H1 (cell line): Measurements from ENCODE around the gene MRTFA.

Experiments used
- CTCF ChIP-seq, 3 experiments: IDR thresholded peaks; 1 replicate in 2 of 3; 2 replicates in 1 of 3; pipeline versions ENCODE4 v1.5.1 to v1.6.1; 2011; ENCODE audit warnings: low read length in 3 of 3, mild to moderate bottlenecking in 3 of 3, inconsistent platforms in 2 of 3, low read depth in 1 of 3, moderate library complexity in 1 of 3; ENCODE audit not compliant: insufficient read depth in 1 of 3; ENCODE audit errors: control extremely low read depth in 1 of 3
- EGR1 ChIP-seq: IDR thresholded peaks from 2 replicates; pipeline ENCODE4 v1.6.1; 2011; ENCODE audit warnings: low read depth, low read length, borderline replicate concordance
- EZH2 ChIP-seq: fragments of 200-600 bp; sonication (generic); IDR thresholded peaks from 2 replicates; pipeline ENCODE4 v1.7.1; 2012; ENCODE audit warnings: low read depth, mild to moderate bottlenecking, moderate library complexity, low read length, inconsistent platforms; ENCODE audit not compliant: severe bottlenecking
- FOSL1 ChIP-seq: IDR thresholded peaks from 2 replicates; pipeline ENCODE4 v1.6.1; 2011; ENCODE audit warnings: mild to moderate bottlenecking, low read depth, low read length, moderate library complexity; ENCODE audit not compliant: insufficient read depth
- GTF2F1 ChIP-seq: IDR thresholded peaks from 2 replicates; pipeline ENCODE4 v1.6.1; 2012; ENCODE audit warnings: low read depth, low read length, improper control_type of control experiment, borderline replicate concordance
- POLR2A ChIP-seq, 2 experiments: IDR thresholded peaks; 1 replicate in 1 of 2; 2 replicates in 1 of 2; pipeline ENCODE4 v1.6.1; 2011; ENCODE audit warnings: low read depth in 2 of 2, low read length in 2 of 2, mild to moderate bottlenecking in 2 of 2; ENCODE audit errors: control extremely low read depth in 1 of 2
- POLR2AphosphoS5 ChIP-seq: IDR thresholded peaks from 2 replicates; pipeline ENCODE4 v1.6.1; 2011; ENCODE audit warnings: low read depth, low read length
- SIN3A ChIP-seq, 2 experiments: IDR thresholded peaks in 1 of 2; conservative IDR thresholded peaks in 1 of 2; 2 replicates each; pipeline ENCODE4 v1.6.1; 2011 to 2012; ENCODE audit warnings: low read length in 2 of 2, improper control_type of control experiment in 1 of 2, low read depth in 1 of 2, mild to moderate bottlenecking in 1 of 2
- SUZ12 ChIP-seq: fragments of 200-600 bp; sonication (generic); IDR thresholded peaks from 2 replicates; pipeline ENCODE4 v1.6.1; 2012; ENCODE audit warnings: mild to moderate bottlenecking, inconsistent platforms, low read length, moderate library complexity, mixed read lengths
- TAF1 ChIP-seq: IDR thresholded peaks from 2 replicates; pipeline ENCODE4 v1.6.1; 2011; ENCODE audit warnings: mild to moderate bottlenecking, low read depth, low read length
- YY1 ChIP-seq: IDR thresholded peaks from 2 replicates; pipeline ENCODE4 v1.6.1; 2011; ENCODE audit warnings: low read depth, mild to moderate bottlenecking, low read length

- TF ChIP-seq YY1 = no peak
- TF ChIP-seq POLR2A (IDR thresholded peaks at IDR 0.05; ENCODE audit: control extremely low read depth in 1 of 2, low read depth in 2 of 2, low read length in 2 of 2) = no peak
- no peak for TF ChIP-seq SUZ12
- no peak for TF ChIP-seq CTCF (IDR thresholded peaks at IDR 0.05; ENCODE audit: control extremely low read depth in 1 of 3, insufficient read depth in 1 of 3, low read depth in 1 of 3, low read length in 3 of 3)
- TF ChIP-seq POLR2AphosphoS5 = no peak
- TF ChIP-seq GTF2F1 = no peak
- TF ChIP-seq SIN3A (conservative IDR thresholded peaks at IDR 0.05 in 1 of 2, IDR thresholded peaks at IDR 0.05 in 1 of 2; ENCODE audit: low read depth in 1 of 2, low read length in 2 of 2) = no peak
- no peak for TF ChIP-seq EZH2
- no peak for TF ChIP-seq EGR1
- TF ChIP-seq TAF1 = no peak
- no peak for TF ChIP-seq FOSL1
Observed at GRCh38 chr22:40434745-40435144, 201.8 kb downstream of the MRTFA start.
